HUDEP-2 (cell line): ENCODE results near the gene SLC22A3.

Source experiments
- DNase-seq, 76 experiments: peaks; one replicate each; lab custom pipeline; 2025; ENCODE audit not compliant: unreplicated experiment in 76 of 76; lab: John Stamatoyannopoulos, UW

SLC22A3 gene

DNA sequence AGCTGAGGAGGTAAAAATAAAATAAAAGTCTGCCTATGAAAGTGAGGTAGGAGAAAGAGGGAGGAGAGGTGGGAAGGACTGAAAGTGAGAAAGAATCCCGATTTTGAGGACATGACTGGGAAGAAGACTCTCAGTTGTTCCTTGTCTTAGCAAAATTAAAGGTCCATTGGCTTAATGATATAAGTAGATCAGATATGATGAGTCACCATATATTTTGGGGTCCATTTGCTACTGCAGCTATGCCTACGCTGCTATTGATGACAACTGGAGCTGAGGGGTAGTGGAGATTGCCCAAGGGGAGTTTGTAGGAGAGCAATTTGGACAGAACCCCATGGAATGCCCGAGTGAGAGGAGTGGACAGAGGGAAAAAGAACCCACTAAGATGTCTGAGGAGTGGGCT, 15.1 kb upstream of the SLC22A3 start:
- DNase-seq = no peak

DNA sequence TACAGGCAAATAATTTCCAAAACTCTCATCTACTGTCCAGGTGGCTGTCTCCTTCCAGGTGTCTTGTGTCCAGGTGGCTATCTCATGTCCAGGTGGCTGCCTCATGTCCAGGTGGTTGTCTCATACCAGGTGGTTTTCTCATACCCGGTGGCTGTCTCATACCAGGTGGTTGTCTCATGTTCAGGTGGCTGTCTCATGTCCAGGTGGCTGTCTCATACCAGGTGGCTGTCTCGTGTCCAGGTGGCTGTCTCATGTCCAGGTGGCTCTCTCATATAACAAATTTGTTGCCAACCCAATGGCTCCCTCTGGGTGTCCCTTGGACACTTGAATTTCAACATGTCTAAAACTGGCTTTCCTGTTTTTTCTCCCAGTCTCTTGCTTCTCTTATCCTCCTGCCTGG, 14.3 kb upstream of the SLC22A3 start:
- DNase-seq = no peak

DNA sequence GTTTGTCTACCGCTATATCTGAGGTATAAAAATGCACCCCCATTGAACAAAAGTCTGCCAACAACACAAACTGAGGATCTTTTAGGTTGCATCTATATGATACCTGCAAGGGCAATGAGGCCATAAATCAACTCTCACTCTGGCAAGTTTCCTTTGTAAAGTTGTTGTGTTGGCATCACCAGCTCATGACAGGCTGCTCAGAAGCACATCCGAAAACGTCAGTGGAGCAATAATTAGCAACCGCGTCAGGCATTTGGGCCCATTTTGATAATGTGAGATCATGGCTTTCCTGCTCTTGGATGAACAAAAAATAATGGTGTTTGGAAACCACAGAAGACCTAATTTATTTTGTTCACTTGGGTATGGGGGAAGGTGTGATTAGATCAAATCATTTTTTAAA, 12.0 kb upstream of the SLC22A3 start:
- DNase-seq = no peak

DNA sequence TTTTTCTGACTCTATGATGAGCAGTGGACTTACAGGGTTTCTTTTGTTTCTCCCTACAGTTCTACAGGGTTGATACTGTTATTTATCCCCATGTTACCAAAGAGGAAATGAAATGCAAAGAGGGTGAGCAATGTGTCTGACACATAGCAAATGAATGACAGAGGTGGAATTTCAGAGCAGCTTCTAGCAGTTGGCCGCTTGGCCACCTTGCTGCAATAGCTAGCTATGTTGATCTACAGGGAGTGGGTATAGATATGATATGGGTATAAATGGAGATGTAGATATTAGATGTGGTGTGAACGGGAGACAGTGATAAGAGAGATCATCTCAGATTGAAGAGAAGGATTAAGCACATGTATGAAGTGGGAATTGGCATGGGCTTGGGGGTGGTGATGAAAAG, 10.9 kb upstream of the SLC22A3 start:
- no peak for DNase-seq

DNA sequence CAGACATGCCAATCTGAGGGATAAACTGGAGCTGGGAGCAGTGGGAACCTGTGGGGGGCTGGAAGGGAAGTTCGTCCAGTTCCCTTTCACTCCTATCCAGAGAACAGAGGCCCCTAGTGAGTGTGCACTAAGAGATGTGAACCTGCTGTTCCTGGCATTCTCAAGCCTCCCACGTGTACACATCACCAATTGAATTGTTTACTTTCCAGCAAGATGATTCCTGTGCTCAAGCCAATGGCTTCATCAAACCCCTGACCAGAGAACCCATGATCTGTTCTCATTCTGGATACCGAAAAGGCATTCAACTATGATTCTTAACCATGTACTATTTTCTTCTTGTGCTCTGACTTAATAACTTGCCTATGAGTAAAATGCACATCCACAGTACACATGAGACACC, 10.2 kb upstream of the SLC22A3 start:
- DNase-seq = no peak

DNA sequence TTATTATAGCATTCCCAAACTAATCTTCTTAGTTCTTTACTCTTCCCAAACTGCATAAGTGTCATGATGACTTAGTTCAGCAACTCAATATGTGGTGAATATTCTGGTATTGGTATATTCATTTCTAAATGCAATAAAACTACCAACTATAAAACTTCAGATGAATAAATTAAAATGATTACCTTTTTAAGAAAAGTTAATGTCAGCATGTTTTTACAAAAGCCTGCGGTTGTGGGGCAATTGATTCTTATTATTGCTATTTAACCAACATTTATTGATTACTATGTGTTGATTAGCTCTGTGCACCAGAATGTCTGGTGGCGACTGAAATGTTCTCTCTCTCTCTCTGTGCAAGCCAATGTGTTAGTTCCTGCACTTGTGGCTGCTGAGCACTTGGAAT, 5.0 kb upstream of the SLC22A3 start:
- no peak for DNase-seq

DNA sequence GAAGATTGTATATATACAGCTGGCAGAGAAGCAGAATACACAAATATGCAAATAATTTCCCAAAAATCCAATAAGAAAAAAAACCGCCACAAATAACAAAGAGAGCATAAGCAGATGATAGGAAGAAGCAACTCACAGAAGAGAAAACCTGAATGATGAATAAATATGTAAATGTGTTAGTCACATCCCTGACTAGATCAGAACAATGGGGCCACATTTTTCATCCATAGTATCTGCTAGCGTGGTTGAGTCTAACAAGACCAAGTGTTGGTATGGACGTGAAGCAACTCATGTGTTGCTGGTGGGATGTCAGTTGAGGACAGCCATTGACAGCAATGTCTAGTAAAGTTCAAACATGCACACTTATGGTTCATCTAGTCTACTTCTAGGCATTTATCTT, 3.9 kb upstream of the SLC22A3 start:
- no peak for DNase-seq

DNA sequence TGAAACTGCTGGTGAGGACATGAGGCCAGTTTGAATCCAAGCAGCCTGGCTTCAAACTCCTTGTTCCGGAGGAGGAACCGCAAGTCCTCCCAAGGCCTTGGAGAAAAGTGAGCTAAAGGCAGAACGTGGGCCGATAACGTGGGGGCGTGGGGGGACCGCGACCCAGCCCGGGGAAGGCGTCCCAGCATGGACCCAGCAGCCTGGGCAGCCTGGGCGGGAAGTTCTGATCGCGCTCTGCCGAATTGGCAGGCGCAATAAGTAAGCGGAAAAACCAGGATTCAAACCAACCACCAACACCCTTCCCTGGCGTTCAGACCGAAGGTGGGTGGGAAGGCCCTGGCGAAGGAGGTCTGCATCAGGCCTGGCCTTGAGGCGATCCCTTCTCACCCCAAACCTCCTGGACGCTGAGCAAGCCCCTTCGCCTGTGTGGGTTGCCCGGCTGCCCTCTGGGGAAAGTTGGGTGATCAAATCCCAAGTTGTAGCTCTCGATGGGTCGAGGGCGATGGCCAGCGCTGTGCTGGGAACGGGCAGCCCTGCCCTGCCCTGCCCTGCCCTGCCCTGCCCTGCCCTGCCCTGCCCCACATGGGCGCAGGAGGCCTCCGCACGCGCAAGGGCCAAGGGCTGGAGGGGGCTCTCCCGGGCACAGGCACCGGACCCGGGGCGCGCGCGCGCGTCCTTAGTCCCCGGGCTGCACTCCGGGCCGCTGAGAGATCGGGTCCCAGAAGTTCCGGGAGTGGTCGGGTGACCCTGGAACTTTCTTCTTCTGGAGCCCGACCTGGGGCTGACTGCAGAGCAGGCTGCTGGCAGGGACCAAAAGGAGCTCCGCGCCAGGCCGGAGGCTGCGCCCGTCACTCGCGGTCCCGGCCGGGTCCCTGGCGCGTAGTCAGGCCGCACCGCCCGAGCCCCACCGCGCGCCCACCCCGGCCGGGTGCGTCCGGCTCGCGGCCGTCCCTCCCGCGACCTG, 637 bp upstream of the SLC22A3 start:
- DNase-seq = no peak

DNA sequence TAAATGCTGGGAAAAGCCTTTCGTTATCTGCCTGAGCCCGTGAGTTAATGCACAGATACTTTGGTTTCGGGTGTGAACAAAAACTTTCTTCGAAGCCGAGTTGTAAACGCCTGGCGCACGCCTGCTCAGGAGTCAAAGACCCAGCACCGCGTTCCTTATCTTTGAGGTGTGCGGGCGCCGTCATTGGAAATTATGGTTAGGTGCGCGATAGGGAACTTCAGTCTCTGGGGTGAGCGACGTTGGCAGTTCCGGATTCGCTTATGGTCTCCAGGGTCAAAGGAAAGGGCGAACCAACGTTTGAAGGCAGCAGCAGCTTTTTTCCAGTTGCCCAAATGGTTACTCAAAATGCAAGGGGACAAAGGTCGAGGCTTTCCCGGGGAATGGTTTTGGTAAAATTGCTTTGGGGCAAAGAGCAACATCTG, 853 bp downstream of the SLC22A3 start:
- no peak for DNase-seq

DNA sequence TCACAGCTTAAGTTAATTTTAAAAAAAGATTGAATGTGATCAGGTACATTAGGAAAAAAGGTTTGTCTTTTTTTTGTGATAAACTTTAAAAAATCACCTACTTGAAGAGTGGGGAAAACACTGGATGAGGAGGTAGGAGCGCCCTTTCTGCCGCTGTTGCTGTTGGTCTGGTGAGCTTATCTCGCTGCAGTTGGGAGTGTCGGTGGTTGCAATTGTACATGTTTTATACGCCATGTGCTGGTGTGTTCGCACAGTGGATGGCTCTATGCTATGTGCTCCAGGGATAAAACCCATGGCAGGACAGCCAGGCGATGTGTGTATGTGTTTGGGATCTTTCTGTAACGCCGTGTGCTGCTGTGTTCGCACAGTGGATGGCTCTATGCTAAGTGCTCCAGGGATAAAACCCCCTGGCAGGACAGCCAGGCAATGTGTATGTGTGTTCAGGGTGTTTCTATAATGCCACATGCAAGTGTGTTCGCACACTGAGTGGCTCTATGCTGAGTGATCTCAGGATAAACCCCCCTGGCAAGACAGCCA, 1.7 kb downstream of the SLC22A3 start:
- DNase-seq = no peak

DNA sequence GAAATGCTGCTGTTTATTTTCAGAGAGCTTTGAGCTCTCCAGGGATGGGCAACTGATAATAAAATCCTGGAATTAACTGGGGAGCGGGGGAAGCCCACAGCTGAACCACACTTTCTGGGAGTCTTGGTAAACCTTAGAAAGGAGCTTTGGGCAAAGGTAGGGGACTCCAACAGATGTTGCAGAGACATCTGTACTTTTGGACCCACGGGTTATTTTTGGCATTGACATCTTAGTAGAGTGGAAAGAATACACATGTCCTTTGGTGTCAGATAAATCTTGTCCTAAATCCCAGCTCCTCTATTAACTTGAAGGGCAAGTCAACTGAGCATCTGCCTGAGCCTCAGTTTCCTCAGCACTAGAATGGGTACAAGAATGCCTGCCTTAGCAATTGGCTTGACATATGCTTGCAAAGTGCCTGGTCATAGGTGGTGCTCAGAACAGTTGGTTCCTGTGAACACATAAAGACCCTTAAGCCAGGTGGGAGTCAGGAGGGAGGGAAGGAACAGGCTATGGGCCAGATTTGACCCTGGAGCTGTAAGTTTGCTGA, 5.8 kb downstream of the SLC22A3 start:
- no peak for DNase-seq

DNA sequence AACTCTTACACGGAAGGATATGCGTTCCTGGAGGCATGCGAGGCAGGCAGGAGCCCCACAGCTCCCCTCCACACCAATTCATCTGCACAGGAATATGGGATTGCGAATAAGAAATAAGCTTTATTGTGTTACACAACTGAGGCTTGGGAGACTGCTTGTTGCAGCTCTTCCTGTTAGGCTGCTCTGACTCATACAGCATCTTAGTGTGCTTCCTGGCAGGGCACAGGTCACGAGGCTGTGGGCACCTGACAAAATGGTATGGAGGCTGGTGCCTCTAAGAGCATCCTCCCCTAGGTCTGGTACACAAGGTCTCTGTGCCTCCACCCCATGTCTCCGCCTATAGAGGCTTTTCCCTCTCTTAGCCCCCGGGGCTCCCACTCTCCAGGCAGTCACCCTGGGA, 6.8 kb downstream of the SLC22A3 start:
- DNase-seq = no peak

DNA sequence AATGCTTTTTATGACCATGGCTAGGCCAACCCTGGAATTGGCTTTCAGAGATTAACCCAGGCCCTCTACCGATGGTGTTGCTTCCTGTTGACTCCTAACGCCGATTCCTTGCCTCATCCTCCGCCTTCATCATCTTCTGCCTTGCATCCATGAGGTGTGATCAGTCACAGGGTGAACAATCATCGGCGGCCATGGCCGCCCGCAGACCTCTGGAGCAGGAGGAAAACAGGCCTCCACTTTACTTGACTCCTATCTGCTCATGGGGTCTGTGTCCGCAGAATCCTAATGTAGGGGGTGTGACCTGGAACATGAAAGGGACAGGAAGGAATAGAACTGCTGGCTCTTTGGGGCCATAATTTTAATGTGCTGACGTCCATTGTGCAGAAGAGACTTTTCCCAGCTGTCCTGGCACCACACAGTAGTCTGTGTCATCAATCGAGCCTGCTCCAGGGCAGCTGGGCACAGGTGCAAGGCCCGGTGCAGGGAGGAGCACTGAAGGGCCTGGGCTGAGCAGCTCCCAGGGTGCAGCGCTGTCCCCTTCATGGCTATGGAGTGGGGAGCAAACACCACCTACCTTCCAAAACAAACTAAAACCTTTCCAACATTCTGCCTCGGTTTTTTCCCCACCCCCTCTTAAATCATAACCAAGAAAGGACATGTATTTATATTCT, 8.0 kb downstream of the SLC22A3 start:
- no peak for DNase-seq

DNA sequence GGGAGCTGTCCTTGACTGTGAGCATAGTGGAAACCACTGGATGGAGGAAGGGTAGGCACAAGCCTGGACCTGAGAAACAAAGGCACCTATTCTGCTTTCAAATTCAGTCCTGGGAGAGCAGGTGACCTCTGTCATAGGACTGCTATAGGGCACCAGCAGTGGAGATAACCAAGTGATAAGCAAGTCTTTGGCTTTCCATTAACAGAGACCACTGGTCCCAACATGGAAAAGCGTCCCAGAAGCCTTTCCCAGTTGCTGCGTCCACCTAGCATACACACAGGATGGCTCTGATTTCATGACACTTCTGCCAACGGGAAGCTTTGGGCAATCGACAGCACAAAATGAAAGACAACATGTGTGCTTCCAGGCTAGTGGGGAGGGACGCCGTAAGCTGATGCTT, 8.9 kb downstream of the SLC22A3 start:
- no peak for DNase-seq

DNA sequence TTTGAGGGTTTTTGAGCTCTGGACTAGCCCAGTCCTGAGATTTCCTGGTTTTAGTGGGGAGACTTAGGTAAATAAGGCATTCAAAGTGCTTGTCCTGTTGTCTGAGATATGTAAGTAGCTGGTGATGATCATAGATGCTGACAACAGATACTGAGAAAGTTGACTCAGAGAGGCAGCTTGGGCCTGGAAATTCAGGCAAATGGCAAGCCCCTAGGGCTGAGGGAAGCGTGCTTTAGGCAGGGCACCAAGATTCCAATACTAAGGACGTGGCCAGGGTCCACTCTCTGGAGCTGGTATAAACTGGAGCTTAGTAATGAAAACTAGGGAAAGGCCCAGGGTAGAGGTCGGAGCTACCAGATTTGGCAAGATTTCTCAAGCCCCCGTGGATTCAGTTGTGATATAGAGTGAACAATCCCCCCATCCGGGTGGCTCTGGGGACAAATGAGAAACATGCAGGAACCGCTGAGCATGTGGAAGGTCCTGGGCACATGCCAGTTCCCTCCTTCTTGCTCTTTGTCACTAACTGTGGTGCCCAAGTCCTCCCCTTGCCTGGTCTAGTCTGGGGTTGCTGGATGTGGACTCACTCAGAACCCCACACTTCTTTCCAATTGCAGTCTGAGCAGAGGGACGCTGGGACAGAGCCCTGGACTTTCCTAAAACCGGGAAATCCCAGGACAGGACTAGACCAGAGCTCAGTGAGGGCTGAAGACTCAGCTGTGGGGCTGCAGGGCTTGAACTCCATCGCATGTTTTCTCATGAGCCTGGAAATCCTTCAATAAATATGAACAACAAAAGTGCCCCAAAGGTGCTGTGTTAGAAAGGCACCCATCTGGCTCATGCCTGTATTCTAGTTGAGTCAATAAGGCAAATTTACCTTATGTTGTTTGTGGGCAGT, 10.3 kb downstream of the SLC22A3 start:
- DNase-seq = no peak

DNA sequence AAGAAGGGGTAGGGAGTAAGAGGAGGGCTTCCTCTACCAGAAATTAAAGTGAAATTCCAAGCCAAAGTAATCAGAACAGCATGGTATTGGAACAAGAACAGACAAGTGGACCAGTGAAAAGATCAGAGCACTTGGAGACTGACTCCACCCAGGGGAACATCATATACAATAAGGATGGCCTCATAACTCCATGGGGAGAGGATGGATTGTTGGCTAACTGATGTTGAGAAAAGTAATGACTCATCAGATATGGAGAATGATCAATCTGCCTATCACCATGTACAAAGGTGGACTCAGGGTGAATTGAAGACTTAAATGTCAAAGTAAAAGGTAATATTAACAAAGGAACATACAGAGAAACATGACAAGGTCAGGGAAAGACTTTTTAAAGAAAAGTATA, 12.8 kb downstream of the SLC22A3 start:
- no peak for DNase-seq

DNA sequence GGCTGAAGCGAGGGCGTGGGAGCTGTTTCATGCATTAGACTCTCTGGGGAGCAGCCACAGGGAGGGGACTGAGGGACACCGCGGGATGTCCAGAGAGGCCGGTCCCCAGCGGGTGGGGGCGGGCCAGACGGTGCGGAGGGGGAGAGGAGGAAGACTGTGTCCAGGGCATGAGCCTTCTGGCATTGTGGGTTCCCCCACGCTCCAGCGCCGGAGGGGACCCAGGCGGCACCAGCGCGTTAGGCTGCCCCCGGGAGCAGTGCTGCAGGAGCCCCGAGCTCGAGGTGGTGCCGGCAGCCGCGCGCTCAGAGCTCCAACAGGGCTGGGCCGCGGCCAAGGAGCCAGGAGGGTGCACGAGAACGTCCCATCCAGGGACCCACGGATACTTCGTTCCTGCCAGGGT, 14.4 kb downstream of the SLC22A3 start:
- no peak for DNase-seq

DNA sequence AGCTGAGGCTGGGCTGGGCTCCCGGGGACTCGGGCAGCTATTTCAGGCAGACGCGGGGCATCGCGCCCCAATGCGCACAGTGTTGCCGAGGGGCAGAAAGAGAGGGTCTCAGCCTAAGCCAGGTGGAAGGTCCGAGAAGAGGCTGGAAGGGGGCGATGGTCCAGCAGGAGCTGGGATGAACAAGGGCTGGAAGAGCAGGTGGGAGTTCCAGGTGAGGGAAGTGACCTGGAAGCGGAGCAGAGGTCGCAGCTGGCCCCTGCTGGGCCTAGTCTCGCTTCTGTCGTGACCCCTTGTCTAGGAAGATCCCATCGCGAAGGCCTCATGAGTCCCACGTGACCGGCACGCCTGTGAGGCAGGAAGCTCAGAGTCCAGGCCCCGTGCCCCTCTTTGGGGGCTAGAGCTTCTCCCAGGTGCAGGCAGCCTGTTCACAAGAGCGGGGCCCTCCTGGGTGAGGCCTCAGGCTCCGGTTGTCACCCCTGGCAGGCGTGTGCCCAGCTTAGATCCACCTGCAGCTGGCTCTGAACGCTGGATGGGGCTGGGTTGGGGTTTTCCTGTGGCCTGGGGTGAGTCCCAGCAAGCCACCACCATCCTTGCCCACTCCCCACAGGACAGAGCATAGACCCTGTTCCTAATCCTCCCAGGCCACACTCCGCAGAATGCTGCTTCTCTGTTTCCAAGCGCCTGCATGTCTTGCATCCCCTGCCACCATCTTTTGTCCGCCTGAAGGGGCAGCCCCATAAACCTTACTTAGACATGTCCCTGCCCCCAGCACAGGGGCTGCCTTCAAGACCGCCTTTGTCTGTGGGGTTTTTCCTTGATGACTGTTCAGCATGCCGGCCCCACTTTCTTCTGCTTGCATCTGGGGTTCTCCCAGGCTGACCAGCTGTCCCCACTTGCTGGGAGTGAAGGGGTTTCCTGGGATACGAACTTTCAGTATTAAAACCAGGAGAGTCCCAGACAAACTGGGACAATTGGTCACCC, 15.1 kb downstream of the SLC22A3 start:
- no peak for DNase-seq

DNA sequence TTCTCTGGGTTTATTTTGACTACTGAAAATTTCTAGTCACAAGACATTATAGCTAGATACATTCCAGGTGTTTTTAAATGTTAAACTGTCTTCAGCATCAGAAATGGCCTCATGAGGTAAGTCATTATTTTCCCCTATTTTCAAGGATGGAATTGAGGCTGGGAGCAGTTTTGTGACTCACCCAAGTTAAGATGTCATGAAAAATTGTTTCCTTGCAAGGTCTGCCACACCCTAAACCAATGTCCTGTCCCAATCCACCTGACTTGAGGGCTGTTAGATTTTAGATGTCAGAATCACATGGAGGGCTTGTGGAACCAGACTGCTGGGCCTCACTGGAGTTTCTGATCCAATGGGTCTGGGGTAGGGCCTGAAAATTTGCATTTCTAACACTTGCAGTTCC, 16.9 kb downstream of the SLC22A3 start:
- no peak for DNase-seq
